HUES6 (cell line): ENCODE data around the gene DAPK2.
"Not testable (repeated sequence)": the region's sequence is repeated elsewhere in the genome, so short reads cannot be mapped to it uniquely, and the experiment has no call there.

Experiments used
- H3K27ac ChIP-seq: 2 replicates; pipeline ENCODE4 v1.7.0; 2013; ENCODE audit warnings: low read depth, mild to moderate bottlenecking, low read length, inconsistent platforms
- H3K27me3 ChIP-seq: 2 replicates; pipeline ENCODE4 v1.6.1; 2013; ENCODE audit warnings: low read length; ENCODE audit not compliant: control insufficient read depth, insufficient read depth
- H3K36me3 ChIP-seq: 2 replicates; pipeline ENCODE4 v1.6.1; 2013; ENCODE audit warnings: low read length; ENCODE audit not compliant: control insufficient read depth, insufficient read depth
- H3K4me1 ChIP-seq: 2 replicates; pipeline ENCODE4 v1.6.1; 2013; ENCODE audit warnings: low read length; ENCODE audit not compliant: control insufficient read depth, insufficient read depth
- H3K4me3 ChIP-seq: 2 replicates; pipeline ENCODE4 v1.5.1; 2013; ENCODE audit warnings: low read depth, low read length
- H3K9ac ChIP-seq: one replicate; pipeline ENCODE4 v1.6.1; 2013; ENCODE audit warnings: mild to moderate bottlenecking, low read length
- H3K9me3 ChIP-seq: 2 replicates; pipeline ENCODE4 v1.6.1; 2013; ENCODE audit warnings: low read depth, low read length; ENCODE audit not compliant: control insufficient read depth, insufficient read depth

Gene DAPK2

GRCh38 chr15:63908991-63909390 is 137.3 kb downstream of the DAPK2 start:
- no peaks in the 10 kb centered on the region for H3K9me3 ChIP-seq
- no peak overlapping the region for H3K4me3 ChIP-seq
- no peaks in the 10 kb centered on the region for H3K27me3 ChIP-seq
- H3K4me1 ChIP-seq: peaks cover 9% of the 10 kb centered on the region
- H3K27ac ChIP-seq: no peak overlapping the region
- H3K36me3 ChIP-seq: no peaks in the 10 kb centered on the region
- H3K9ac ChIP-seq: no peak overlapping the region

DNA sequence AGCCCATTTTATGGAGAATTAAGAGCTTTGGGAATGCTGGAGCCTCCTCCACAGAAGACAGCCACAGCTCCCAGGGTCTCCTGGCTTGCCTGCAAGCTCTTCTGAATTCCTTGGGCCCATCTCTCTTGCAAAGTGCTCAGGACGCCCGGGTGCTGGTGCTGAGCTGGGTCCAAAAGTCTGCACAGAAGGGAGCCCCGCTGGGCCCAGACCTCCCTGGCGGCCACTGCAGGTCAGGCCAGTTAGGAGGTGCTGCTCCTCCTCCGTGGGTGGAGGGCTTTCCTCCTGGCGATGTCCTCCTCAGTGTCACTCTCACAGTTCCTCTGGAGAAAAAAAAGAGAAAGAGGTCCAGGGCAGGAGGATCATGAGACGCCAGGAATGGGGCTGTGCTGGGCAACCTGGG is 138.0 kb downstream of the DAPK2 start:
- no peak overlapping the region for H3K9ac ChIP-seq
- no peaks in the 10 kb centered on the region for H3K27me3 ChIP-seq
- H3K9me3 ChIP-seq: no peaks in the 10 kb centered on the region
- peaks cover 9% of the 10 kb centered on the region for H3K4me1 ChIP-seq
- no peak overlapping the region for H3K27ac ChIP-seq
- no peak overlapping the region for H3K4me3 ChIP-seq
- no peaks in the 10 kb centered on the region for H3K36me3 ChIP-seq

- no peak overlapping the region for H3K9ac ChIP-seq
- no peaks in the 10 kb centered on the region for H3K9me3 ChIP-seq
- H3K4me3 ChIP-seq: no peak overlapping the region
- H3K36me3 ChIP-seq: no peaks in the 10 kb centered on the region
- no peak overlapping the region for H3K27ac ChIP-seq
- H3K4me1 ChIP-seq: peaks cover 9% of the 10 kb centered on the region
- no peaks in the 10 kb centered on the region for H3K27me3 ChIP-seq
Measured at GRCh38 chr15:63907521-63907920, 138.8 kb downstream of the DAPK2 start.

DNA sequence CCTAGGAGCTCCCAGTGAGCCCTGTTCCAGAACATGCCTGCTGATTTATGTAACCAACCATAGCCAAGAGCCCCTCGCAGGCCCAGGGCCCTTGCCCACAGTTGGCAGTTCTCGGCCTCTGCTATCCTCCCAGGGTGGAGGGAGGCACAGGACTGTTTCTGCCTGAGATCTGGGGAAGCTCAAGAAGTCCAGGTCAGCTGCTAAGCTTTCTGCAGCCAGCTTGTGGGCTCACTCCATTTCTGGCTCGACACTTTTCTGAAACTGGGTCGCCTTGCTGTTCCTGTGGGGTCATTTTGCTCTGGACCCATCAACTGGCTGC is 140.1 kb downstream of the DAPK2 start:
- Histone ChIP-seq H3K9ac (no peak overlapping the region), H3K4me1 (peaks cover 9% of the 10 kb centered on the region), H3K36me3 (no peaks in the 10 kb centered on the region), H3K27me3 (no peaks in the 10 kb centered on the region), H3K4me3 (no peak overlapping the region), H3K9me3 (no peaks in the 10 kb centered on the region), H3K27ac (no peak overlapping the region)

DNA sequence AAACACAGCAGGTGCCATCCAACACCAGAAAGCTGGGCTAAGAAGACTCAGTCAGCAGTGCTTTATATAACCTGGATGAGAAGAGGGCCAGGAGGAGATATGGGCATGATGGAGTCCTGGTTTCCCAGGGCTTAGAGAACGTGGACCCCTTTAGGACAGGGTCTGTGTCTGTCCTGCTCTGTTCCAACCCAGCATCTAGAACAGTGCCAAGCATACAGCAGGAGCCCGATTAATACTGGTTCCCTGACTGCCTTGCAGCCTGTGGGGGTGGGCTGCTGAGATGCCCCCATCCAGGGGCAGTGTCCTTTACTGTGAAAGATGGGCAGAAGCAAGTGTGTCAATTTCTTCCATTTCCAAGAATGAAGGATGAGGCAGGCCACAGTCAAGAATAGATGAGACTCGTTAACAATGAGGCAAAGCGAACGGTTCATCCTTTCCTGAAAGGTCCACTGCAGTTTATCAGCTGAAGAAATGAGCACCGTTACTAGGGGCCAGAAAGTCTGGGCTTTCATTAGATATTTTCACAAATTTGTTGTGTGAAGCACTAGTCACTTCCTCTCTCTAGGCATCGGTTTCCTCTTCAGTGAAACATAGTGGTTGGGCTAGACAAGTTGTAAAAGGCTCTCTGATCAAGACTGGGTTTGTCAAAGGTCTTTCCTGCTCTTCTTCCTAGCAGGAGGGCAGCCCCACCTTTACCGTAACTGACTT is 140.6 kb downstream of the DAPK2 start:
- Histone ChIP-seq H3K9me3 (no peaks in the 10 kb centered on the region), H3K27ac (no peak overlapping the region), H3K36me3 (no peaks in the 10 kb centered on the region), H3K4me1 (peaks cover 9% of the 10 kb centered on the region), H3K4me3 (no peak overlapping the region), H3K27me3 (no peaks in the 10 kb centered on the region), H3K9ac (no peak overlapping the region)

GRCh38 chr15:63905131-63905530 is 141.2 kb downstream of the DAPK2 start:
- Histone ChIP-seq H3K36me3 (no peaks in the 10 kb centered on the region), H3K9me3 (no peaks in the 10 kb centered on the region), H3K27me3 (no peaks in the 10 kb centered on the region), H3K4me1 (peaks cover 7% of the 10 kb centered on the region), H3K27ac (no peak overlapping the region), H3K4me3 (no peak overlapping the region), H3K9ac (no peak overlapping the region)

GRCh38 chr15:63904042-63904441 is 142.2 kb downstream of the DAPK2 start:
- Histone ChIP-seq H3K4me1 (peaks cover 5% of the 10 kb centered on the region; the same call in 1 of the 2 replicates), H3K36me3 (no peaks in the 10 kb centered on the region), H3K27me3 (no peaks in the 10 kb centered on the region), H3K9ac (no peak overlapping the region), H3K27ac (no peak overlapping the region), H3K4me3 (no peak overlapping the region), H3K9me3 (no peaks in the 10 kb centered on the region)

GRCh38 chr15:63902671-63903035 is 143.6 kb downstream of the DAPK2 start:
- H3K27ac ChIP-seq: no peak overlapping the region
- H3K9ac ChIP-seq: no peak overlapping the region

DNA sequence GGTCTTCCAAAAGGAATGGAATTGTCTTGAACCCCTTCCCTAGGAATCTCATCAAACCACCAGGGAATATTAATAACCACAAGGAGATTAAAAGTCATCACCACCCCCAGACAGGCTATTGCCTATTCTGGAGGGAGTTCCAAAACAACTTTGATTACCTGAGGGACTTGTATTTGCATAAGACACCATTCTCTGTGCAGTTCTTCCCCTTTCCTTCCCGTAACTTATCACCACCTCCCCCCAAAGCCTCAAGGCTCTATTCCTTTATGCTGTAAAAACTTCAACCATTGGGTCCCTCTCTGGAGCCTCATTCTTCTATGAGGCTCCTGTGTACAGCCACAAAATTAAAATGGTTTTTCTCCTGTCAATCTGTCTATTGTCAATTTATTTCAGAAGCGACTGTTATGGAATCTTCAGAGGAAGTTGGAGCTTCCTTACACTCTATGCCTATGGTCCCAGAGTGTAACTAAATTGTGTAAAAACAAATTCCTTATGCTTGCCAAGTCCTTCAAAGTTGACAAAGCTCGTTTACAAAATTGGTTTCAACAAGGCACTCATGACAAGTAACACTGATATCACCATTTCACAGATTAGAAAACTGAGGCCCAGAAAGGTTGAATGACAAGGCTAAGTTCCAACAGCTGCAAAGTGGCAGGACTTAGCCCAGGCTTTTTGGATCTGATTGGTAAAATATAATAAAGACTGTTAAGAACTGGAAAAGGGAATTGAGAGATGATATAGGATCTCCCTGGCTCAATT is 144.2 kb downstream of the DAPK2 start:
- H3K4me3 ChIP-seq: no peak overlapping the region
- no peaks in the 10 kb centered on the region for H3K9me3 ChIP-seq
- peaks cover 5% of the 10 kb centered on the region; the same call in 1 of the 2 replicates for H3K4me1 ChIP-seq
- no peak overlapping the region for H3K9ac ChIP-seq
- no peaks in the 10 kb centered on the region for H3K27me3 ChIP-seq
- no peak overlapping the region for H3K27ac ChIP-seq
- no peaks in the 10 kb centered on the region for H3K36me3 ChIP-seq

More at GRCh38 chr15:63902671-63903035, 143.6 kb downstream of the DAPK2 start:
- Histone ChIP-seq H3K27me3 (no peaks in the 10 kb centered on the region), H3K4me1 (peaks cover 5% of the 10 kb centered on the region; the same call in 1 of the 2 replicates), H3K4me3 (no peak overlapping the region), H3K36me3 (no peaks in the 10 kb centered on the region), H3K9me3 (no peaks in the 10 kb centered on the region)

DNA sequence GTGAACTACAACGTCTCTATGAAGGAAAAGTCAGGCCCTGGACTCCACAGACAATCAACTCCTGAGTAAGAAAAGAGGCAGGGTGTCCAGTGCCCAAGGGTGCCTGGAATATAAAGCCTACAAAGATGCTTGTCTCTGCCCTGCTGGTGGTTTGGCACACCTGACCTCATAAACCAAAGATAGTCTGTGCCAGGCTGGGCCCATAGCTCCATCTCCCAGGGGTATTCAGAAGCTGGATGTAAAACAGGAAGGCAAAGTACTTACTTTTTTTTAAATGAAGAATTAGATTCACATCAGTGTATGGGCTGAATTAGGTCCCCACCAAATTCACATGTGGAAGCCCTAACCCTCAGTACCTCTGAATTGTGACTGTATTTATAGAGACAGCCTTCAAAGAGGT is 146.0 kb downstream of the DAPK2 start:
- Histone ChIP-seq H3K27ac (no peak overlapping the region), H3K9me3 (no peaks in the 10 kb centered on the region), H3K36me3 (no peaks in the 10 kb centered on the region), H3K9ac (no peak overlapping the region), H3K4me1 (peaks cover 10% of the 10 kb centered on the region), H3K4me3 (no peak overlapping the region), H3K27me3 (no peaks in the 10 kb centered on the region)

DNA sequence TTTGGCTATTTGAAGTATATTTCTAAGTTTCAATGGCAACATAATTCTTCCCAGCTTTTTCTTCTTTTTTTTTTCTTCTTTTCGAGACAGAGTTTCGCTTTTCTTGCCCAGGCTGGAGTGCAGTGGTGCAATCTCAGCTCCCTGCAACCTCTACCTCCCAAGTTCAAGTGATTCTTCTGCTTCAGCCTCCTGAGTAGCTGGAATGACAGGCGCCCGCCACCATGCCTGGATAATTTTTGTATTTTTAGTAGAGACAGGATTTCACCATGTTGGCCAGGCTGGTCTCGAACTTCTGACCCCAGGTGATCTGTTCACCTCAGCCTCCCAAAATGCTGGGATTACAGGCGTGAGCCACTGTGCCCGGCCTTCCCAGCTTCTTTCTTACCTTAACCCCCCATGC is 146.7 kb downstream of the DAPK2 start:
- H3K4me3 ChIP-seq, H3K9me3 ChIP-seq, H3K27me3 ChIP-seq, H3K27ac ChIP-seq, H3K9ac ChIP-seq, H3K36me3 ChIP-seq, H3K4me1 ChIP-seq: not testable (repeated sequence)
